IPS DF 4.7 (cell line): Measurements from ENCODE around the gene PDE12.
A peak's percentile ranks its signal among the peaks of the same experiment; 100 is the strongest.
"Not testable (repeated sequence)": the region's sequence is repeated elsewhere in the genome, so short reads cannot be mapped to it uniquely, and the experiment has no call there.

ENCODE experiments used
- DNase-seq: peaks from one replicate; pipeline ENCODE4 v3.0.0-alpha.2; 2013; ENCODE audit warnings: low spot score; ENCODE audit errors: extremely low read depth

The PDE12 gene

GRCh38 chr3:57586778-57587177 lies 30.7 kb downstream of the PDE12 start:
- no peak for DNase-seq

- DNase-seq, result no peak
Observed at GRCh38 chr3:57587905-57588304, 31.8 kb downstream of the PDE12 start.

- DNase-seq, result no peak
Observed at GRCh38 chr3:57592306-57592705, 36.2 kb downstream of the PDE12 start.

GRCh38 chr3:57594144-57594543 lies 38.1 kb downstream of the PDE12 start:
- no peak for DNase-seq

GRCh38 chr3:57594576-57594975 lies 38.5 kb downstream of the PDE12 start:
- DNase-seq, result no peak

GRCh38 chr3:57596495-57597126 lies 40.5 kb downstream of the PDE12 start:
- DNase-seq, result no peak

- DNase-seq, result peak; percentile 99
Observed at GRCh38 chr3:57597127-57597923, 41.3 kb downstream of the PDE12 start, which contains the start of gene ARF4. ARF4 (minus strand) TSS chr3:57597344; CDS start chr3:57597140, 204 bp downstream.

- DNase-seq, result no peak
Observed at GRCh38 chr3:57598765-57599360, 42.8 kb downstream of the PDE12 start.

- no peak for DNase-seq
Observed at GRCh38 chr3:57600195-57600594, 44.1 kb downstream of the PDE12 start.

- no peak for DNase-seq
Observed at GRCh38 chr3:57604971-57605370, 48.9 kb downstream of the PDE12 start.

- no peak for DNase-seq
Observed at GRCh38 chr3:57605683-57606082, 49.6 kb downstream of the PDE12 start.

- DNase-seq, result not testable (repeated sequence)
Observed at GRCh38 chr3:57611870-57612269, 55.8 kb downstream of the PDE12 start.

- DNase-seq, result no peak
Observed at GRCh38 chr3:57616233-57616632, 60.2 kb downstream of the PDE12 start.
